GM23338 (cell line): ENCODE data around the gene BCAS3. TPM values are rescaled to one million over a fixed set of nuclear protein-coding genes. Genes with fewer than 3 reads are reported as not detected.

ENCODE experiments used
- polyA plus RNA-seq: library from polyadenylated mRNA; unstranded; fragments of >200 nt; fragmentation: Nextera tagmentation; extraction: Ambion mirVana; gene quantifications from 2 replicates; pipeline ENCODE4 v1.2.1, GENCODE V29; 2016
- small RNA-seq: library from RNA; depleted of rRNA; stranded (forward); fragments of <200 nt; gene quantifications from one replicate; pipeline ENCODE3, GENCODE V24; 2014; ENCODE audit warnings: low replicate concordance
- total RNA-seq: library from RNA; depleted of rRNA; stranded (reverse); fragments of >200 nt; shearing (Covaris generic); gene quantifications from 2 replicates; pipeline ENCODE4 v1.2.3, GENCODE V29; 2014; rRNA removed

BCAS3 gene
- total and polyA plus RNA-seq, 2 experiments from 2014 or later = 8.2 to 28.0 TPM

Small RNAs within 50 kb of the gene (small RNA-seq; reads per million reads assigned to genes)
- gene RF00019 (not detected), gene RN7SL448P (not detected), gene RN7SL606P (not detected), gene RNU6-623P (not detected)

Other genes with a start within 250 kb of the BCAS3 start
- 14.3 and 15.0 TPM in 2 replicates for gene APPBP2, start 151.6 kb upstream of the BCAS3 start, total RNA-seq
- 5.1 and 9.3 TPM in 2 replicates for gene APPBP2, start 151.6 kb upstream of the BCAS3 start, polyA plus RNA-seq
- gene PPM1D, start 77.7 kb upstream of the BCAS3 start, total RNA-seq = 13.3 and 13.7 TPM in 2 replicates
- 7.8 and 7.9 TPM in 2 replicates for gene PPM1D, start 77.7 kb upstream of the BCAS3 start, polyA plus RNA-seq